Panc1 (cell line): Measurements from ENCODE around the gene PMS1.

Experiments
- CTCF ChIP-seq: fragments of 450-650 bp; IDR thresholded peaks from 2 replicates; pipeline ENCODE4 v1.5.1; 2017; ENCODE audit warnings: mild to moderate bottlenecking
- POLR2AphosphoS5 ChIP-seq: IDR thresholded peaks from 2 replicates; pipeline ENCODE4 v1.6.1; 2012; ENCODE audit warnings: mild to moderate bottlenecking, low read depth, low read length, moderate library complexity
- REST ChIP-seq, 2 experiments: IDR thresholded peaks; 2 replicates each; pipeline ENCODE4 v1.6.1; 2011 to 2012; ENCODE audit warnings: low read depth in 2 of 2, control low read depth in 1 of 2, low read length in 1 of 2, mild to moderate bottlenecking in 1 of 2, moderate library complexity in 1 of 2; ENCODE audit not compliant: insufficient read depth in 1 of 2
- TCF7L2 ChIP-seq: IDR thresholded peaks from 2 replicates; pipeline ENCODE4 v1.6.1; 2011; ENCODE audit warnings: mild to moderate bottlenecking, low read depth, low read length, inconsistent platforms

- TF ChIP-seq REST (IDR thresholded peaks at IDR 0.05; ENCODE audit: insufficient read depth in 1 of 2, low read depth in 2 of 2, low read length in 1 of 2): no peak
- no peak for TF ChIP-seq CTCF
- no peak for TF ChIP-seq POLR2AphosphoS5
- TF ChIP-seq TCF7L2: no peak
Measured at GRCh38 chr2:189802396-189802912, 18.2 kb downstream of the PMS1 start.
